HG03378 (cell line): Measurements from ENCODE around the gene P2RX7.
"Not testable (repeated sequence)": the region's sequence is repeated elsewhere in the genome, so short reads cannot be mapped to it uniquely, and the experiment has no call there.

Source experiments
- ATAC-seq: cut with Tn5 transposase; IDR thresholded peaks from one replicate; pipeline ENCODE4 v1.9.1; 2021; ENCODE audit warnings: mild to moderate bottlenecking, moderate library complexity; ENCODE audit not compliant: unreplicated experiment

The P2RX7 gene

DNA sequence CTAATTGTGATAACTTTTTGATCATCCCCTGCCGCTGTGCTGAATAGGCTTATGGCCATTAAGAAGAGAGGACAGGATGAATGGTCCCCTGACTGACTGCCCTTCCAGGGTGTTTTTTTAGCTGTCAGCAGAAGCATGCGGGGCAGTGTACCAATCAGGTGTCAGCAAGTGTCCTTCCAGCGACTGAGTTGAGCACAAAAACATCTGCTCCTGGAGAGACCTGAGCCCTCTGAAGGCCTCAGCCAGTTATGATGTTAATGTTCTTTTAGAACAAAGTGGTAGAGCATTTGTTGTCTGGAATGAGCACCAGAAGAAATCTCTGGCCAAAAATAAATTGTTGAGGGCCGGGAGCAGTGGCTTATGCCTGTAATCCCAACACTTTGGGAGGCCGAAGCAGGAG, 37.5 kb downstream of the P2RX7 start:
- ATAC-seq, result no peak

DNA sequence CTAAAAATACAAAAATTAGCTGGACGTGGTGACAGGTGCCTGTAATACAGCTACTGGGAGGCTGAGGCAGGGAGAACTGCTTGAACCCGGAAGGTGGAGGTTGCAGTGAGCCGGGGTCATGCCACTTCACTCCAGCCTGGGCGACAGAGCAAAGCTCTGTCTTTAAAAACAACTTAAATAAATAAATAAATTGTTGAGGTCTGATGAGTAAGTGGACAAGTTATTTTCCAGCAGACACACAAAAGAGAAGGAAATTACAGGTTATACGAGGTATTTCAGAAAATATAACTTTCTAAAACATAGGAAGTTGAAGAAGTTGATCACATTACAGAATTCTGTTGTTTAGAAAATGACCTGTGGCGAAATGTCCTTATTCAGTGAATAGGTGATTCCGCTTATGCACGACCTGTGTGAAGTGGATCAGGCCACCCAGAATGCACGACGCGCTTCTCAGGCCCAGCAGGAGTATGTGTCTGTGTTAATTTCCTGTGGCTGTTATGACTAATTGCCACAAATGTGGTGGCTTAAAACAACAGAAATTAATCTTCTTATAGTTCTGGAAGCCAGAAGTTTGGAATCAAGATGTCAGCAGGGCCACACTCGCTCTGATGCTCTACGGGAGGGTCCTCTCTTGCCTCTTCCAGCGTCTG, 38.1 kb downstream of the P2RX7 start:
- ATAC-seq, result no peak

DNA sequence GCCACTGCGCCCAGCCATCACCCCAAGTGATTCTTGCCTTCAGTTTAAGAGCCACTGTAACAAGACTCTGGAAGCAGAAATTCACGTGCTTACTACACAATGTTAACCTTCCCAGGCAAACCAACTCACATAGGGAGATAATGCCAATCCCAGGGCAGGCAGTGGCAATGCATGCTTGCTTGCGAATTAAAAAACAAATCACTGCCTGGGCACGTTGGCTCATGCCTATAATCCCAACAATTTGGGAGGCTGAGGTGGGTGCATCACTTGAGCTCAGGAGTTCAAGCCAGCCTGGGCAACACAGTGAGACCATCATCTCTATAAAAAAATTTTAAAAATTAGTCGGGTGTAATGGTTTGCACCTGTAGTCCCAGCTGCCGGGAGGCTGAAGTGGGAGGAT, 39.5 kb downstream of the P2RX7 start:
- ATAC-seq, result no peak

DNA sequence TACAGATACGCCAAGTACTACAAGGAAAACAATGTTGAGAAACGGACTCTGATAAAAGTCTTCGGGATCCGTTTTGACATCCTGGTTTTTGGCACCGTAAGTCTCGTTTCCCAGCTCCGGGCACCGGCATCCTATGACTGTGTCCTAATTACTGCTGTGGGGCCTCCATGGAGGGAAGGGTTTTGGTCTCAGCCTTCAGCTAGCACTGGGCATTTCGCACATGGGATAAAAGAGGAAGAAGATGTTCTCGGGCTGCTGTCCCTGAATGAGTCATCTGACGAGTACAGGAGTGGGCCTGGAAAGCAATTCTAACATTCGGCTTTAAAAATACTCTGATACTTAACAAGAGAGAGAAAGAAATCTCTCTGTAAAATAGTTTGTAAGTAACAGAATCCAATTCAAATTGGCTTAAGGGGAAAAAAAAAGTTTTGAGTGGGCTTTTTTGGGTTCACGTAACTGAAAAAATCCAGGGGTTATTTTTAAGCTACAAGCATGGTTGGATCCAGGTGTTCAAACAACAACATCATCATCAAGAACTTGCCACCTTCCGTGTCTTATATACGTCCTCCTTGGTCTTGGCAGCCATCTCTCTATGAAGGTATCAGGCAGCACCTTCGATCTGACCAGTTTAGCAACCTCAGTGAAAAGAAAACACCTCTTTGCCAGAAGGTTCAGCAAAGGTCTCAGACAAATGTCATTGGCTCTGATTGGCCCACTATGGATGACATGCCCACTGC, 42.9 kb downstream of the P2RX7 start:
- no peak for ATAC-seq

DNA sequence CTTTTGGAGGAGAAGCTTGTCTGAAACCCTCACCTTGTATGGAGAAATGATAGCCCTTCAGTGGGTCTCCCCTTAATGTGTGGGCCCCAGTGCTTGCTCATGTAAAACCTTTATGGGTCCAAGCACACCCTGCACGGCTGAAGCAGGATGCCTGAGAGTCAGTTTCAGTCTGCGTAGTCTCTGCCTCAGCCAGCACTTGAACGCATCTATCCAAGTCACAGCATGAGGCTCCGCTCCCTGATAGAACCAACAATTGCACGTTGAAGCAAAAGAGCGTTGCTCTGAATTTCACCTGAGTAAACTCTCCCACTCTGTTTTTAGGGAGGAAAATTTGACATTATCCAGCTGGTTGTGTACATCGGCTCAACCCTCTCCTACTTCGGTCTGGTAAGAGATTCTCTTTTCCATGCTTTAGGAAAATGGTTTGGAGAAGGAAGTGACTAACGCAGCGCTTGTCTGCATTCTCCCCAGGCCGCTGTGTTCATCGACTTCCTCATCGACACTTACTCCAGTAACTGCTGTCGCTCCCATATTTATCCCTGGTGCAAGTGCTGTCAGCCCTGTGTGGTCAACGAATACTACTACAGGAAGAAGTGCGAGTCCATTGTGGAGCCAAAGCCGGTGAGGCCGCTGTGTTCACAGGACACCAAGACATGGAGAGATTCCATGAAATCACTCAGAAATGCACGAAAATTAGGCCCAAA, 44.3 kb downstream of the P2RX7 start:
- ATAC-seq, result no peak

DNA sequence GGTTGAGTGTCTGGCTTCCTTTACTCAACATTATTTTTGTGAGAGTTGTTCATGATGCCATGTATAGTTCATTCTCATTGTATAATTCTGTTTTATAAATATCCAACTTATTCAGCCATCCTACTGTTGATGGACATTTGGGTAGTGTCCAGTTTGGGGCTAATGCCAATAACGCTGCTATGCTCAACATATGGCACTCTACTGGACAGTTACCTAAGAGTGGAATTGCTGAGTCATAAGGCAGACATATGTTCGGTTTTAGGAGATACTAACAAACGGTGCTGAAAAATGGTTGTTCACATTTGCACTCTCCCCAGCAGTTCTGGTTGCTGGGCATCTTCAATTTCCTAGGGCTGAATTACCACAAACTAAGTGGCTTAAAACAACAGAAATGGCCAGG, 48.5 kb downstream of the P2RX7 start:
- no peak for ATAC-seq

DNA sequence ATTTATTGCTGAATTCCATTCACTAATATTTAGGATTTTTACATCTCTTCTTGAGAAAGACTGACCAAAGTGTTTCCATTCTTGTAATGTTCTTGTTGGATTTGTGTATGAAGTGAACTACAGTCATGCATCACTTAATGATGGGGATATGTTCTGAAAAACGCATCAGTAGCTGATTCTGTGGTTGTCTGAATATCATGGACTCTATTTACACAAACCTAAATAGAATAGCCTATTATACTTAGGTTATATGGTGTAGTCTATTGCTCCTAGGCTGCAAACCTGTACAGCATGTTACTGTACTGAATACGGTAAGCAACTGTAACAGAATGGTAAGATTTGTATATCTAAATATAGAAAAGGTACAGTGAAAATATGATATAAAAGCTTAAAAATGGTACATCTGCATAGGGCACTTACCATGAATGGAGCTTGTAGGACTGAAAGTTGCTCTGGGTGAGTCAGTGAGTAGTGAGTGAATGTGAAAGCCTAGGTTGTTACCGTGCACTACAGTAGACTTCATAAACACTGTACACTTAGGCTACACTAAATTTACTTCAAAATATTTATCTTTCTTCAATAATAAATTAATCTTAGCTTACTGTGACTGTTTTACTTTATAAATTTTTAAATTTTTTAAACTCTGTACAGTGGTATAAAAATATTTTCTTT, 49.7 kb downstream of the P2RX7 start:
- ATAC-seq, result no peak

DNA sequence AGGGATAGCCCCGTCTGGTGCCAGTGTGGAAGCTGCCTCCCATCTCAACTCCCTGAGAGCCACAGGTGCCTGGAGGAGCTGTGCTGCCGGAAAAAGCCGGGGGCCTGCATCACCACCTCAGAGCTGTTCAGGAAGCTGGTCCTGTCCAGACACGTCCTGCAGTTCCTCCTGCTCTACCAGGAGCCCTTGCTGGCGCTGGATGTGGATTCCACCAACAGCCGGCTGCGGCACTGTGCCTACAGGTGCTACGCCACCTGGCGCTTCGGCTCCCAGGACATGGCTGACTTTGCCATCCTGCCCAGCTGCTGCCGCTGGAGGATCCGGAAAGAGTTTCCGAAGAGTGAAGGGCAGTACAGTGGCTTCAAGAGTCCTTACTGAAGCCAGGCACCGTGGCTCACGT, 51.7 kb downstream of the P2RX7 start:
- no peak for ATAC-seq

DNA sequence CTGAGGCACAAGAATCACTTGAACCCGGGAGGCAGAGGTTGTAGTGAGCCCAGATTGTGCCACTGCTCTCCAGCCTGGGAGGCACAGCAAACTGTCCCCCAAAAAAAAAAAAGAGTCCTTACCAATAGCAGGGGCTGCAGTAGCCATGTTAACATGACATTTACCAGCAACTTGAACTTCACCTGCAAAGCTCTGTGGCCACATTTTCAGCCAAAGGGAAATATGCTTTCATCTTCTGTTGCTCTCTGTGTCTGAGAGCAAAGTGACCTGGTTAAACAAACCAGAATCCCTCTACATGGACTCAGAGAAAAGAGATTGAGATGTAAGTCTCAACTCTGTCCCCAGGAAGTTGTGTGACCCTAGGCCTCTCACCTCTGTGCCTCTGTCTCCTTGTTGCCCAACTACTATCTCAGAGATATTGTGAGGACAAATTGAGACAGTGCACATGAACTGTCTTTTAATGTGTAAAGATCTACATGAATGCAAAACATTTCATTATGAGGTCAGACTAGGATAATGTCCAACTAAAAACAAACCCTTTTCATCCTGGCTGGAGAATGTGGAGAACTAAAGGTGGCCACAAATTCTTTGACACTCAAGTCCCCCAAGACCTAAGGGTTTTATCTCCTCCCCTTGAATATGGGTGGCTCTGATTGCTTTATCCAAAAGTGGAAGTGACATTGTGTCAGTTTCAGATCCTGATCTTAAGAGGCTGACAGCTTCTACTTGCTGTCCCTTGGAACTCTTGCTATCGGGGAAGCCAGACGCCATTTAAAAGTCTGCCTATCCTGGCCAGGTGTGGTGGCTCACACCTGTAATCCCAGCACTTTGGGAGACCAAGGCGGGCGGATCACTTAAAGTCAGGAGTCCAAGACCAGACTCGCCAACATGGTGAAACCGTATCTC, 52.6 kb downstream of the P2RX7 start:
- no peak for ATAC-seq

DNA sequence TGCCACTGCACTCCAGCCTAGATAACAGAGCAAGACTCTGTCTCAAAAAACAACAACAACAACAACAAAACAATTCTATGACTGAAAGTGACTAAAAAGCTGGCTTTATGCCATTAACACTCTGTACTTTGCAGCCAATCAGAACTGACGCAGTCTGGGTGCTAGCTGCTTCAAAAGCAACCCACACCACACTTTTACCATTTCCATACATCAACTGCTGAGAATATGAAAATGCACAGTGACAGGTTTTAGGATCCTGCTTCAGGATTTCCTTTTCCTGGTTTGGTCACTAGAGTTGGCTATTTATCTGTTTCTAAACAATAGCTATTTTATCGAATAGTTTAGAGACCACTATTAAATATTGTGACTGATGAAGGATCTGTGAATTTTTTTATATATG, 54.1 kb downstream of the P2RX7 start:
- ATAC-seq, result no peak

DNA sequence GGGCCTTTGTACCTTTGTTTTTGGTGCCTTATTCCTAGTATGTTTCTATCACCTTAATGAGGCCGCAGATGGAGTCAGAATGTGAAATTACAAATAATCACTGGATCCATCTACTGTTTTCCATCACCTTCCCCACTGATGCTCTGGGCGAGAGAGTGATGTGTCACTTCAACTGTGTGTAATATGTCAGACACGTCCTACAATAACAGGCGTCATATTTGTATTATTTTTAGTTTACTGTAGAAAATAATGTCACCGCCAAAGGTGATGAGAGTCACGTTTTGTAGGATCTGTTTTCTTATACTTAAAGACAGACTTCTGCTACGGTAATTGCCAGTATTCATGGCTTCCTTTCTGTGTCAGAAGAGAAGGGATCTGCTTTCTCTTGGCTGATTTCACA, 54.8 kb downstream of the P2RX7 start:
- no peak for ATAC-seq

DNA sequence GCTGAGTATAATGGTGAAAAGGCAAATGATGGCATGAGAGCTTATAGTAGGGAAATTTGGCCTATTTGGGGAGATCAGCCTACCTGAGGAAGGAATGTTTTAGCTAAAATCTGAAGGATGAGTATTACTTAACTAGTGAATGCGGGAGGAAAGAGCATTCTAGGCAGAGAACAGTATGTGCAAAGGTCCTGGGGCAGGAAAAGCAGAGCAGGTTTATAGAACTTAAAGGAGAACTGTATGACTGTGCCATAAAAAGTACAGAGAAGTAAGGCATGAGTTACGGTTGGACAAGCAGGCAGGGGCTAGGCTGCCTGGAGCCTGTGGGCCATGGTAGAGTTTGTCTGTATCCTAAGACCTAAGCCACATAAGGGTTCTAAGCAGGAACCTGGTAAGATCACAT, 55.6 kb downstream of the P2RX7 start:
- ATAC-seq, result no peak

DNA sequence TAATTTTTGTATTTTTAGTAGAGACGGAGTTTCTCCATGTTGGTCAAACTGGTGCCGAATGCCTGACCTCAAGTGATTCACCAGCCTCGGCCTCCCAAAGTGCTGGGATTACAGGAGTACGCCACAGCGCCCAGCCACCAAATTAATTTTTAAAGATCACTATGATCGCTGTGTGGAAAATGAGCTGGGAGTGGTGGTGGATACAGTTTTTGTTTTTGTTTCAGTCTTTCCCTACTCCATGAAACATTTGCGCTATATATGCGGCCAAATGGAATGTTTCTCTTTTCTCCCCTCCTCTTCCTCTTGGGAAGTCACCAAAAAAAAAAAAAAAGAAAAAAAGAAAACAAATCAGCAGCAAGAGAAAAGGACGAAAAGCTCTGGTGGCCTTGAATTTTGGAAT, 56.5 kb downstream of the P2RX7 start:
- ATAC-seq, result no peak

DNA sequence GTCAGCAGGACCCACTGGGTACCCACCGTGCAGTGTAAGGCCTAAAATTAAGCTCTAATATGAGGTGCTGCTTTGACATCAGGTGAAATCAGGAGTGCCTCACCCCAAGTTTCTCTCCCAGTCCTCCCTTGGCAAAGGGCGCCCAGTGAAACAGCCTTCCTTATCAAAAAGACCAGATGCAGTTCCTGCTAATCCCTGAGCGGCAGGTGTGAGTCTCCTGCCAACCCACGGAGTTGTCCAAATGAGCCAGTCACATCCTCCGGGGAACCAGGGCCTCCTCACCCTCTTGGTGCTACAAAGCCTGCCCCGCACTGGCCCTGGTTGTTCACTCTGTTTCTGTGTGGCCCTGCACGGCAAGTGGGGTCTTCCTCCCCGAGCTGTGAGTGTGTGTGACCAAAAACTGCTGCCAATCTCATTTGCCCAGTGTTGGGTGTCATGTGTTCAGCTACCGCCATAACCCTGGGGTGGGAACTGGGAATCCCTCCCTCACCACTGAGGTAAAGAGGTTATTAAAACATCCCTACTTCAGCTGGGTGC, 57.0 kb downstream of the P2RX7 start:
- no peak for ATAC-seq

DNA sequence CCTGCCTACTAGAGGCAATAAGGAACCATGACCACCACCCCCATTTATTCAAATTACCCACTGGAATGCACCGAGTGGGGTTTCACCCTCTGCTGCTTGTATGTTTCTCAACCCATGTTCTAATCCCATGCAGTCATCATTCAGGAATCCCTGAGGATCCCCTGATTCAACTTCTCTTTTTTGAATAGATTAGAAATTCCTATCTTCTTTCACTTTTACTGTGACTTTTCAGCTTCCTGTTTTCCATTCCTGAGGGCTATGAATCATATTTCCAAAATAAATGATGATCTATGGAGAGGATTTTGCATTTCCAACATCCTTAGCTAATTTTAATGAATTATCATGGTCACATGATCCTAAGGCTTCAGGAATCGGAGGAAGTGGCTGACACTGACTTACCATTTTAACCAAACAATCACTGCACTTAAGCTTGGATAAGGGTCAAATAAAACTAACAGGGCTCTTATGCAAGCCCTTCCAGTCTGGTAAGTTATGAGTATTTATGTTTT, 57.9 kb downstream of the P2RX7 start:
- no peak for ATAC-seq

DNA sequence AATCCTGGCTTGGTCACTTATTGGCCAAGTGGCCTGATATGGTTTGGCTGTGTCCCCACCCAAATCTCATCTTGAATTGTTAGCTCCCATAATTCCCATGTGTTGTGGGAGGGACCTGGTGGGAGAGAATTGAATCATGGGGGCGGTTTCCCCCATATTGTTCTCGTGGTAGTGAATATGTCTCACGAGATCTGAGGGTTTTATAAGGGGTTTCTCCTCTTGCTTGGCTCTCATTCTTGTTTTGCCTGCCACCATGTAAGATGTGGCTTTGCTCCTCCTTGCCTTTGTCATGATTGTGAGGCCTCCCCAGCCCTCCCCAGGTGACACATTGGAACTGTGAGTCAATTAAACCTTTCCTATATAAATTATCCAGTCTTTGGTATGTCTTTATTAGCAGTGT, 58.5 kb downstream of the P2RX7 start:
- ATAC-seq, result no peak

DNA sequence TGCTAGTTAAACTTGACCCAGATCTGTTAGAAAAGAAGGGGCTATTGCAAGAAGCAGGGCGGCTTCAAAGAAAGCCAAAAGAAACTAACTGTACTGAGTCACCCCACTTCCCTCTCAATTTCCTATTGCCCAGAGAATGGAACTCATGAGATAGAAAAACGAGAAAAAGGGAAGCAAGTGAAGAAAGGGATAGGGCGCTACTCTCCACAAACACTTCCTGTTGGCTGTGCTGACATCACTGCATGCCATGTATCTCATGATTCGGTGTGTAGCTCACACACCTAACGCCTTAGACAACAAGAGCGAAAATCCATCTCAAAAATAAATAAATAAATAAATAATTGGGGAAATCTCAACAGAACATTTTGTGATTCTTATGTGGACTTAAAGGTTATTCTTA, 64.2 kb downstream of the P2RX7 start:
- no peak for ATAC-seq

DNA sequence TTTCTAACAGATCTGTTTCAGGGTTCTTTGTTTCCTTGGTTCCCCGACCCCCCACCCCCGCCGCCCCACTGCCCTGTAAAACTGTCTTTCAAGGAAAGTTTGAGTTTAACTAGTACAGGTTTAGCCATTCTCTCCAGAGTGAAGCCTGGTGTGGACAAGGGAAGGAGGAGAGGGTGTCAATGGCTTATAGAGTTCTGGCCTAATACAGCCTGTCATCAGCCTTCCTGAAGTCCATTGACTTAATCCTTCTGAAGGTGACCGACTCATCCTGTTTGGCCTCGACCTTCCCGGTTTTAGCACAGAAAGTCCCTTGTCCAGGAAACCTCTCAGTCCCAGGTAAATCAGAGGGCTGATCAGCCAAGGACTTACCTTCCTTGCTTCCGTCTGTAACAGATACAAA, 66.3 kb downstream of the P2RX7 start:
- ATAC-seq, result no peak

DNA sequence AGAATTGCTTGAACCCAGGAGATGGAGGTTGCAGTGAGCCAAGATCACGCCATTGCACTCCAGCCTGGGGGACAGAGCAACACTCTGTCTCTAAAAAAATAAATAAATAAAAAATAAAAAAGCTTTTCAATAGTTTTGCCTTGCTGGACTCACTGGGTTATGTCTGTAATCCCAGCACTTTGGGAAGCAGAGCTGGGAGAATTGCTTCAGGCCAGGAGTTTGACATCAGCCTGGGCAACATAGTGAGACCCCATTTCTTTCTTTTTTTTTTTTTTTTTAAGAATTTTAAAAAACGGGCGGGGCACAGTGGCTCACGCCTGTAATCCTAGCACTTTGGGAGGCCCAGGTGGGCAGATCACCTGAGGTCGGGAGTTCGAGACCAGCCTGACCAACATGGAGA, 68.5 kb downstream of the P2RX7 start:
- not testable (repeated sequence) for ATAC-seq
